ENCODE data around the gene TOP1.

TOP1 gene

DNA sequence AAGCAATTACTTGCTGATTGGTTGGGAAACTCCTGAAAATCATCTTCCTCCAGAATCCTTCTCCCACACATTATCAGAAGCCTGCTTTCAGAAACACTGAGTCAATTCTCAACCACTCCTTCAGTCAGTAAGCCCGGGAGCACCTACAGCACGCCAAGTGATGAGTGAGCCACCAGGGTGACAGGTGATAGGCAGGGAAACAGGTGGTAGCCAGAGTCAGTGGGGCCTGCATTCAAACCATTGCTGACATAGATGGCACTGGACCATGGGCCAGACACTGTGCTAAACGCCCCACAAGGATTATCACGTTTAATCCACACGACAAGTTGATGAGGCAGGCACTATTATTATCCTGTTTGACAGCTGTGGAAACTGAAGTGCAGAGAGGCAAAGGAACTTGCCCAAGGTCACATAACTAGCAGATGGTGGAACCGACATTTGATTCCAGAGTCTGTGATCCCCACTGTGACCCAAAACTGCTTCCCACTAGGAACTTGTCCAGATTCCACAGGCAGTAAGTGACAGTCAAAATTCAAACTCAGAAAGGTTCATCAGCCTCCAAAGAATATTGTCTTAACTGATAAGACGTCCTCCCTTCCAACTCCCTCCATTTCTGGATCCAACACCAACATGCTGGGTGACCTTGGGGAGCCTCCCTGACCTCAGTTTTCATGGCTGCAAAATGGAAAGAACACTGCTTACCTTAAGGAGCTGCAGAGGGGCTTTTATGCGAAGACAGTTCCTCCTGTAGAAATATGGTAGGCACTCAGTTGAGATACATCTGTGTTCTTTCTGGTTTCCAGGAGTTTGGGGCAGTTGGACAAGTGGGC lies 23.9 kb upstream of the TOP1 start:
- DNase-seq (ENCODE audit: low spot score) = peak; percentile 32

DNA sequence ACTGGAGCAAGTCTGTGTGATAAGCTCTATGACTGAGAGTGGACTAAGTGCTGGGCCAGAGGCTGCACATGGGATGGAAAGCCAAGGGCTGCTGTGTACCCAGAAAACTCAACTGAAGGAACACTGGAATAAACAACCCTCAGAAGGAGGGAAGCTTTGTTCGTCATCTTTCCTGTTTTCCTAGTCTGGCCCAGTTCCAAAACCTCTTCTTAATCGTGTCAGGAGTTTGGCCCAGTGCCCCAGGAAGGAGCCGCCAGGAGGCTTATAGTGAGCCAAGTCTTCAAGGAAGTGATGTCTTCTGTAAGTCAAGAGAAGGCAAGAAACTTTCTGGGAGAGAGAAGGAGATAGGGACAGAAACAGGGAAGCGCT lies 23.3 kb upstream of the TOP1 start:
- peak; percentile 94 for DNase-seq (ENCODE audit: low spot score)

DNA sequence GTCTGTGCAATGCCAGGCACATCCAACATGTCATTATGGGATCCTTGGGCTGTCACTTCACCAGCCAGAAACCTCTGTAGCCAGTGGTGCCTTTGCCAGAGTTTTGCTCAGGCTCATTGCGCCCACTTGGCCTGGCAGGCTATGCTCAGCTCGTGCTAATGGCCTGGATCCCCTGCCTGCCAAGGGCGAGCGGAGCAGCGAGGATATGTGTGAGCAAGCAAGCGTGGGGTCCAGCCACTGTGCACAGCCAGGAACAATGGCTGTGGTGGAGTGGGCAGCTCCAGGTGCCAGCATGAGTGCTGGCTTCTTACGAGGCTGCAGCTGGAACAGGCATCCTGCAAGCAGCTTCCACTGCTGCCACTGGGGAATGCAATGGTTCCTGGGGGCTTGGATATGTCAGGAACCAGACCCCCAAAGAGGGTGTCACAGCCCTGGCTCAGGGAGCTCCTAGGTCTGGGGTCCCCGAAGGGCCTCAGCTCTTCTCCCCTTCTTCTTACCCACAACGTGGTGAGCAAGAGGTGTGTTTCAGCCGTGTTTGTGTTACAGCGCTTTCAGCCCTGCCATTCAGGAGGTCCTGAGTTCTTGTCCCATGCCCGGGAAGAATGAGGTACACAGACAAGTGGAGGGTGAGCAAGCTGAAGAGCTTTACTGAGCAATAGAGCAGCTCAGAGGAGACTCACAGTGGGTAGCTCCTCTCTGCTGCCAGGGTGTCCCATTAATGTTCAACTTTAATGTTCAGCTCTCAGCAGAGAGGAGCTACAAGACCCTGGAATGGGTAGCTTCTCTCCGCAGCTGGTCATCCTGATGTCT lies 22.3 kb upstream of the TOP1 start:
- DNase-seq (ENCODE audit: low spot score) = no peak

DNA sequence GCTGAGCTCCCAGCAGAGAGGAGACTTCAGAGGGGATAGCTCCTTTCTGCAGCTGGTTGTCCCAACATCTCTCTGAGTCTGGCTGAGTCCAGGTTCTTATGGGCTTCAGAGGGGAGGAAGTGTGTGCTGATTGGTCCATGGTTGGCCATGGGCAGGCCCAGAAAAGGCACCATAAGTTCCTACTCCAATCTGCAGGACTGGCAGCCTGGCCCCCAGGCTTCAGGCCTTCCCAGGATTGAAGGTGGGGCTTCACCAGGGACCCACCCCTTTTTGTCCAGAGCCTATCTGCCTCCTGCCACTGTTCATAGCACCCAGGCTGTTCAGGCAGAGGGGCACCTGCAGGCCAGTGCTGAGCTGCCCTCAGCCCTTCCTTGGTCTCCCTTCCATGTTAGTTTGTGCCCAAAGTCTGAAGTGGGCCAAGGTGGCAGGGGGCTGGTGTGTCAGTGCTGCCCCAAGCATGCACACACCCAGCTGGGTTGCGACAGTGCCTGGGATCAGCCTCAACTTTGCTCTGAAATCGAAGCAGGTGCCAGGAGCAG lies 21.6 kb upstream of the TOP1 start:
- no peak for DNase-seq (ENCODE audit: low spot score)

- DNase-seq (ENCODE audit: low spot score) = no peak
Measured at GRCh38 chr20:41007481-41007880, 21.1 kb upstream of the TOP1 start.

GRCh38 chr20:41009946-41010345 lies 18.7 kb upstream of the TOP1 start:
- no peak for DNase-seq (ENCODE audit: low spot score)

- DNase-seq (ENCODE audit: low spot score) = no peak
Measured at GRCh38 chr20:41011551-41012067, 17.0 kb upstream of the TOP1 start.

DNA sequence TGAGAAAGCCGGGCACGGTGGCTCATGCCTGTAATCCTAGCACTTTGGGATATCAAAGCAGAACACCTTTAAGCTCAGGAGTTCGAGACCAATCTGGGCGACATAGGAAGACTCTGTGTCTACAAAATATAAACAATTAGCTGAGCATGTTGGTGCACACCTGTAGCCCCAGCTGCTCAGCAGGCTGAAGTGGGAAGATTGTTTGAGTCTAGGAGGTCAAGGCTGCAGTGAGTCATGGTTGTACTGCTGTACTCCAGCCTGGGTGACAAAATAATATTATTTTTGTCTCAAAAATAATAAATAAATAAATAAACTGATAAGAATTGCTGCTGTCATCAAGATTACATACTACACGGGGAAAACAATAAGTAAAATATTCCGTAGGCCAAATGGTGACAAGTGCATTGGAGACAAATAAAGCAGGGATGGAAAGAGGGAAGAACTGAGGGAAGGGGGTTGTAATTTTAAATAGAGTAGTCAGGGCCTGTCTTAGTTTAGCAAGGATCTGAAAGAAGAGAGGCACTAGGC lies 14.0 kb upstream of the TOP1 start:
- DNase-seq (ENCODE audit: low spot score) = no peak

- DNase-seq (ENCODE audit: low spot score) = no peak
Measured at GRCh38 chr20:41017448-41018042, 11.1 kb upstream of the TOP1 start.

GRCh38 chr20:41018153-41018552 lies 10.5 kb upstream of the TOP1 start:
- DNase-seq (ENCODE audit: low spot score) = no peak

DNA sequence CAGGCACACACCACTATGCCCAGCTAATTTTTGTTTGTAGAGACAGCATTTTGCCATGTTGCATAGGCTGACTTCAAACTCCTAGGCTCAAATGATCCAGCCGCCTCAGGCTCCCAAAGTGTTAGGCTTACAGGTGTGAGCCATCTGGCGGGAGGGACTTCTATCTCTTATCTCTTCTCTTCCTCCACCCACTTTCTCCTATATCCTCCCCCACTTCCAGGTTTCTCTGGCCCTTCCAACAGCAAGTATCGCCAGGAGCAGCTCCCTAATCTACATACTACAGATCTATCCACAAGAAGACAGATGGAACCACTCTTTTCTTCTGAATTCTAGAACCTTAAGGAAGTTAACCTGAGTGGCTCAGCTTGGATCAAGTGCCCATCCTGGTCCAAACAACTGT lies 5.1 kb upstream of the TOP1 start:
- no peak for DNase-seq (ENCODE audit: low spot score)

GRCh38 chr20:41027366-41027765 lies 1.3 kb upstream of the TOP1 start:
- DNase-seq (ENCODE audit: low spot score) = no peak

DNA sequence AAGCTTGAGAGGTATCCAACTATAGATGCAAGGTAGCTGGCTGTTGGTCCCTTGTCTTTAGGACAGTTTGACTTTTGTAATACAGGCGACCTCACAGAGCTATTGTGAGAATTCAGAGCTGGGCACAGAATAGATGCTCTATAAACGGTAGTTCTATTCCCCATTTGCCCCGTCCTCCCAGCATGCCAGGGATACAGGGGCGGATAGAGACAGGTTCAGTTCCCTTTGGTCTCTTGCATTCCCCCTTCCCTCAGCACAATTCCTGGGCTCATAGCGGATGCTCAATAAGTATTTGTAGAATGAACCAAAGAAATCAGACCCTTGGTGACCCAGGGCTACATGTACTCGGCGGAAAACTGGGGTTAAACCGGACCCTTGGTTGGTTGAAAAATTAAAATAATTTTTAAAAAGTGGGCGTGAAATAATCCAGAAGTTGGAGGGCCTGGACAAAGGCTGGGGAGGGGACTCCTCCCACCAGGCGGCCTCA lies 707 bp upstream of the TOP1 start:
- no peak for DNase-seq (ENCODE audit: low spot score)

GRCh38 chr20:41029150-41029901 lies 704 bp downstream of the TOP1 start:
- DNase-seq (ENCODE audit: low spot score) = peak; percentile 27

DNA sequence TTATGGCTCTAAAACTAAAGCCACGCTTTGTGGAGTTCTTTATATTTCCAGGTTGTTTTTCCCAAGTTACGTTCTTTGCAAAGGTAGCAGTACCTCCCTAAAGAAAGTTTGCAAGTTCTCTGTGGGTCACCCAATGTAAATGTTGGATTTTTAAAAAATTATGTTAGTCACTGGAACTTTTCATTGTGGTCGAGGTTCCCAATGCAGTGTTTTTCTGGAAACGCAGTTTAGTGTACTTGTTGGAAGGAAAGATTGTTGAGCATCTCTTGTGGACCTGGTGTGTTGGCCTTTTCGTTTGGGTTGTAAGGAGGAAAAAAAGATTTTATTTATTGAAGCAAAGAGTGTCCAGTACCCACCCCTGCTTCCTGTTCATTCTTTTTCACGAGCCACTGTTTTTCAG lies 1.4 kb downstream of the TOP1 start:
- no peak for DNase-seq (ENCODE audit: low spot score)

DNA sequence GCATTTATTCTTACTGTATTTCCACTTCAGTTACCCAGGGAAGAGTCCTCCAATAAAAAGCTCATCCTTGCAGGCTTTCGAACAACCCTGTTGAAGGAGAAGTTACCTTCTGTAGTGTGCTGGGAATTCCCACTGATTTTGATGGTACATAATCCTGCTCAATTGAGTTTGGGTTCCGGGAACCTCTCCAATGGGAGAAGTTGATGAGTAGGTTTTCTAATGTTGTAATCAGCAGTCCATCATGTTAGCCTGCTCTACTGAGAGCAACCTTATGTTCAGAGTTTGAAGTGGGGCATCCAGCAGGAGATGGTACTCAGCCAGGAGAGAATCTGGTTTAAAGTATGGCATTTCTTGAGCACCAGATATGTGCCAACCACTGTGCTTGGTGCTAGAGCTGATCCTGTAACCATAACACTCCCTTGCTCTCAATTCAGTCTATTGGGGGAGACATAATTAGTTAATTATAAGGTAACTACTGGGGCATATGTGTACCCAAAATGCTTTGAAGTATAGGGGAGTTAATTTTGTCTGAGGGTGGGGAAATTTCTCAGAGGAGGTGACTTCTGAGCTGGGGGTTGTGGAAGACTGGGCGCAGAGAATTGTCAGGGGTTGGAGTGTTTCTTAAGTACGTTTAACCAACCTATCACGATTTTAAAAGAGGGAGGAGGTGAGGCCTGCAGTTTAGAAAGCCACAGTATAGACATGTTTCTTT lies 2.1 kb downstream of the TOP1 start:
- DNase-seq (ENCODE audit: low spot score) = no peak

DNA sequence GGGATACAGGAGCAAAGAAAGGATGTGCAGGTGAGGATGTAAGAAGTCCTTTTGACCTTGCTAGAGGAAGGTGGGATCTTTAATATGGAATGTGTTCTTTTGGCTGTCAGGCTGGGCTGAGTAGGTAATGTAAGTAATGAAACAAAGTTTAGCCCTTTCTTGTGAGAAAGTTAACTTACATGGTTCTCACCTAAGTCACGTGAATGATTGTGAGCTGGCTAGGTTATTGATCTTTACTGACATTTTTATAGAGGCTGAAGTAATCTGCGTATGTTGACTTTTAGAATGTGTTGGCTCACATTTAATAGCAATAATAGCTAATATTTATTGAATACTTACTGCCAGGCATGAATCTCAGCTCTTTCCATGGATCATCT lies 2.6 kb downstream of the TOP1 start:
- DNase-seq (ENCODE audit: low spot score) = no peak

GRCh38 chr20:41032271-41032670 lies 3.6 kb downstream of the TOP1 start:
- no peak for DNase-seq (ENCODE audit: low spot score)

GRCh38 chr20:41034239-41034638 lies 5.6 kb downstream of the TOP1 start:
- no peak for DNase-seq (ENCODE audit: low spot score)

GRCh38 chr20:41035207-41035606 lies 6.6 kb downstream of the TOP1 start:
- no peak for DNase-seq (ENCODE audit: low spot score)

DNA sequence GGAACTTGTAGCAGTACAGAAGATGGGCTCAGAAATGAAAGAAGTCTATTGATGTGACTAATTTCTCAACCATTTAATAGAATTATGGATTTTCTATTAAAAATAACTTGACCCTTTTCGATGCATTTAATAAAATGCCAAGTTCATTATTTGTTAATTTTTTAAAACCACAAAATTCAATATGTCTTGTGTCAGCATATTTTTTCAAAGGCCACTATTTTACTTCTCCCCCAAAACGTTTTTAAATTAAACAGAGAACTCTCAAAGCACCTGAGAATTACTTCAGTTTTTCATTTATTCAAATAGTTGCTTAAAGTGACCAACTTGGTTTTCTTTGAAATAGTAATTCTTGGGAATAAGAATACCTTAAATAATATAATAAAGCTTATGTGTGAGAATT lies 8.6 kb downstream of the TOP1 start:
- no peak for DNase-seq (ENCODE audit: low spot score)
